Testis (tissue), 2 donors: ENCODE results near the gene FUCA2.

ENCODE experiments used
- POLR2A ChIP-seq: fragments of 450-650 bp; IDR thresholded peaks from one replicate; pipeline ENCODE4 v1.6.1; 2017; ENCODE audit warnings: antibody characterized with exemption, mild to moderate bottlenecking, moderate library complexity
- TF ChIP-seq, protein P1 (sequence below), 3 experiments: fragments of 450-650 bp in 2 of 3; fragments of 200-600 bp in 1 of 3; sonication (generic) in 1 of 3; IDR thresholded peaks; one replicate each; pipeline ENCODE4 v1.5.1; 2016 to 2019; ENCODE audit warnings: antibody characterized with exemption in 3 of 3, mild to moderate bottlenecking in 2 of 3, moderate library complexity in 1 of 3

DNA sequence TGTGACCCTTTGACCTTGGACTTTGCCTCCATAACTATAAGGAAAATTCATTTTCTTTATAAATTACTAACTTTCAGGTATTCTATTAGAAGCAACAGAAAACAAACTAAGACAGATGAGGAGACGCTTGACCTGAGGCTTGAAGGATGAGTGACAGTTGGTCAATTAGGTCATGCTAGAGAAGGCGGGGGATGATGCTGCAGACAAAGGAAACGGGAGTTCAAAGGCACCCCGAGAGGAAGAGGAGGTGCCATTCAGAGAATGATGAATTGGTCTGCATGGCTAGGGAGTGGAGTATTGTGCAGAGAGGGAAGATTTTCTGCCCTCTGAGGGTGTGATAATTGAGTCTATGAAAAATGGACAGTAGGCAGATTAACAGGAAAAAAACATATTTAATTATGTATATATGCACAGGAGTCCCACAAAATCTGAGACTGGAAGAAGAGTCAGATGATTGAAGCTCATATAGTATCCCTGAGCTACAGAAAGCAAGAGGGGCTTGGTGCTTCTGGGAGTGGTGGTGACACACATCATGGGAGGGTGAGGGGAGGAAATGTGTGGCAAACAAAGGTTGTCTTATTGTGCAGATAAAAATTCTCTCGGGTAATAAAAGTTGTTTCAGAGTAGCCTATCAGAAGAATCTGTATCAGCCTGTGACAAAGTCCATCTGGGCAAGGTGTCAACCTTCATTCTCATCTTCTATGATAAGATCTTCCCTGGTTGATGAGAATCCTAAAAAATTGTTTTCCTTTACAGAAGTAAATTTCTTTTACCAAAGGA lies 20.4 kb upstream of the FUCA2 start:
- TF ChIP-seq, protein P1, sequence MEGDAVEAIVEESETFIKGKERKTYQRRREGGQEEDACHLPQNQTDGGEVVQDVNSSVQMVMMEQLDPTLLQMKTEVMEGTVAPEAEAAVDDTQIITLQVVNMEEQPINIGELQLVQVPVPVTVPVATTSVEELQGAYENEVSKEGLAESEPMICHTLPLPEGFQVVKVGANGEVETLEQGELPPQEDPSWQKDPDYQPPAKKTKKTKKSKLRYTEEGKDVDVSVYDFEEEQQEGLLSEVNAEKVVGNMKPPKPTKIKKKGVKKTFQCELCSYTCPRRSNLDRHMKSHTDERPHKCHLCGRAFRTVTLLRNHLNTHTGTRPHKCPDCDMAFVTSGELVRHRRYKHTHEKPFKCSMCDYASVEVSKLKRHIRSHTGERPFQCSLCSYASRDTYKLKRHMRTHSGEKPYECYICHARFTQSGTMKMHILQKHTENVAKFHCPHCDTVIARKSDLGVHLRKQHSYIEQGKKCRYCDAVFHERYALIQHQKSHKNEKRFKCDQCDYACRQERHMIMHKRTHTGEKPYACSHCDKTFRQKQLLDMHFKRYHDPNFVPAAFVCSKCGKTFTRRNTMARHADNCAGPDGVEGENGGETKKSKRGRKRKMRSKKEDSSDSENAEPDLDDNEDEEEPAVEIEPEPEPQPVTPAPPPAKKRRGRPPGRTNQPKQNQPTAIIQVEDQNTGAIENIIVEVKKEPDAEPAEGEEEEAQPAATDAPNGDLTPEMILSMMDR (IDR thresholded peaks at IDR 0.05) = no peak
- no peak for TF ChIP-seq POLR2A
